Gastroesophageal sphincter (tissue), 3 donors: ENCODE data around the gene APLP2.

Source experiments
- CTCF ChIP-seq, 4 experiments: fragments of 200-600 bp in 2 of 4; fragments of 450-650 bp in 2 of 4; sonication (generic) in 1 of 4; IDR thresholded peaks; one replicate each; pipeline ENCODE4 v1.5.1; 2017 to 2019; ENCODE audit warnings: antibody characterized with exemption in 4 of 4, mild to moderate bottlenecking in 2 of 4, moderate library complexity in 2 of 4
- POLR2A ChIP-seq, 2 donors: fragments of 450-650 bp; IDR thresholded peaks; one replicate each; pipeline ENCODE4 v1.6.1; 2017; ENCODE audit warnings: antibody characterized with exemption in 2 of 2, mild to moderate bottlenecking in 2 of 2, moderate library complexity in 1 of 2
- POLR2AphosphoS5 ChIP-seq: sonication (generic); formaldehyde crosslinking; IDR thresholded peaks from one replicate; pipeline ENCODE4 v1.6.1; 2017; ENCODE audit warnings: antibody characterized with exemption

DNA sequence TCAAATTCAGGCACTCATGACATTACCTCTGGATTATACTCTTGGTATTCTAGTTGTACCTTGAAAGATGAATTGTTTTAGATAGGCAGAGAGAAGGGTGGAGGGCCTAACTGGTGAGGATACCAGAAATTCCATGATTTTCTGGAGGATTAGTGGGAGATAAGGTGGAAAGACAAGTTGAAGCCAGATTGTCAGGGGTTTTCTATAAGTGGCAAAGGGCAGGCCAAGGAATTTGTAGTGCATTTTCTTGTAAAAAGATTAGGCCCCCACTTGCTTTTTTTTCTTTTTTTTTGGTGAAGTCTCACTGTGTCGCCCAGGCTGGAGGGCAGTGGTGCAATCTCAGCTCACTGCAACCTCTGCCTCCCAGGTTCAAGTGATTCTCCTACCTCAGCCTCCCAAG lies 38.6 kb upstream of the APLP2 start:
- no peak for TF ChIP-seq POLR2A (IDR thresholded peaks at IDR 0.05)
- TF ChIP-seq CTCF (IDR thresholded peaks at IDR 0.05) = no peak
- TF ChIP-seq POLR2AphosphoS5 = no peak
